ENCODE data around the gene CXCL16. TPM values are rescaled to one million over a fixed set of nuclear protein-coding genes. Genes with fewer than 3 reads are reported as not detected.
A peak's percentile ranks its signal among the peaks of the same experiment; 100 is the strongest.

CXCL16 gene
- total and polyA plus RNA-seq, 2 of the 13 experiments (the other 11 are each of a cell fraction or from before 2014, with no cell fraction given): 9.4 to 101 TPM

- peak; percentile 87 for TF ChIP-seq ZSCAN21 (CRISPR knock-in tag; IDR thresholded peaks at IDR 0.05; ENCODE audit: borderline replicate concordance)
- TF ChIP-seq MAZ (IDR thresholded peaks at IDR 0.05; ENCODE audit: borderline replicate concordance, low read depth, low read length): no peak
- peak; percentile 71 for TF ChIP-seq MAZ (CRISPR knock-in tag; IDR thresholded peaks at IDR 0.05; ENCODE audit: low read depth)
- TF ChIP-seq AKNA (CRISPR knock-in tag; IDR thresholded peaks at IDR 0.05; ENCODE audit: borderline replicate concordance): peak; percentile 85; the same call in 1 of the 2 replicates
- no peak for TF ChIP-seq ZNF83 (CRISPR knock-in tag; IDR thresholded peaks at IDR 0.05; ENCODE audit: borderline replicate concordance)
- no peak for TF ChIP-seq SMARCE1 (IDR thresholded peaks at IDR 0.05; ENCODE audit: borderline replicate concordance)
- TF ChIP-seq ZMYM4 (CRISPR knock-in tag; IDR thresholded peaks at IDR 0.05): peak; percentile 61; the same call in 1 of the 2 replicates
- no peak for TF ChIP-seq MAFF (IDR thresholded peaks at IDR 0.05; ENCODE audit: low read depth, low read length)
- peak; percentile 40; the same call in 1 of the 2 replicates for TF ChIP-seq SNAI1 (CRISPR knock-in tag; IDR thresholded peaks at IDR 0.05; ENCODE audit: borderline replicate concordance)
- peak; percentile 53; the same call in 1 of the 2 replicates for TF ChIP-seq SKIL (CRISPR knock-in tag; IDR thresholded peaks at IDR 0.05; ENCODE audit: borderline replicate concordance)
- TF ChIP-seq KAT8 (CRISPR knock-in tag; IDR thresholded peaks at IDR 0.05): peak; percentile 73
- no peak for TF ChIP-seq CENPT (CRISPR knock-in tag; IDR thresholded peaks at IDR 0.05; ENCODE audit: low read depth)
- no peak for TF ChIP-seq THAP8 (CRISPR knock-in tag; IDR thresholded peaks at IDR 0.05; ENCODE audit: borderline replicate concordance)
- no peak for TF ChIP-seq NBN (conservative IDR thresholded peaks at IDR 0.05)
- peak; percentile 25; the same call in 1 of the 2 replicates for TF ChIP-seq STAG1 (CRISPR knock-in tag; IDR thresholded peaks at IDR 0.05)
- TF ChIP-seq RFXAP (CRISPR knock-in tag; IDR thresholded peaks at IDR 0.05; ENCODE audit: borderline replicate concordance): 0 out of 2 replicates have a peak, but pooled peaks have one; percentile 70
- no peak for TF ChIP-seq CREB1 (IDR thresholded peaks at IDR 0.05)
- no peak for TF ChIP-seq CREB1 (CRISPR knock-in tag; IDR thresholded peaks at IDR 0.05)
- peak; percentile 54; the same call in 1 of the 2 replicates for TF ChIP-seq NR2C2 (CRISPR knock-in tag; IDR thresholded peaks at IDR 0.05; ENCODE audit: borderline replicate concordance)
- TF ChIP-seq ZNF768 (CRISPR knock-in tag; IDR thresholded peaks at IDR 0.05): peak; percentile 92
- TF ChIP-seq ZMAT3 (CRISPR knock-in tag; conservative IDR thresholded peaks at IDR 0.05): no peak; the same call in 1 of the 2 replicates
- TF ChIP-seq SMC3 (IDR thresholded peaks at IDR 0.05; ENCODE audit: low read length): peak; percentile 39; the same call in 1 of the 2 replicates
- peak; percentile 35; the same call in 1 of the 2 replicates for TF ChIP-seq CEBPG (CRISPR knock-in tag; IDR thresholded peaks at IDR 0.05)
- TF ChIP-seq ARID2 (CRISPR knock-in tag; IDR thresholded peaks at IDR 0.05; ENCODE audit: borderline replicate concordance): peak; percentile 96
These were observed 31.9 kb upstream of the CXCL16 start, which contains the start of gene TM4SF5 (continued) for GRCh38 chr17:4771519-4772234.

All from HepG2 (cell line).